H1 (cell line): ENCODE results near the gene SLC23A2. TPM values are rescaled to one million over a fixed set of nuclear protein-coding genes. Genes with fewer than 3 reads are reported as not detected.

Experiments
- CTCF ChIA-PET: fragments of 300-600 bp; sonication (Branson Sonifier 250); formaldehyde crosslinking; loops from one replicate; lab custom pipeline; 2021; ENCODE audit not compliant: partially characterized antibody; lab: Charles Lee
- POLR2A ChIA-PET: fragments of 300-600 bp; sonication (Branson Sonifier 250); formaldehyde crosslinking; loops from one replicate; lab custom pipeline; 2021; ENCODE audit warnings: inconsistent platforms; ENCODE audit not compliant: partially characterized antibody; lab: Charles Lee
- DNase-seq, 2 experiments: peaks; one replicate each; pipeline versions ENCODE4 v3.0.0 to v3.0.0-alpha.2; 2010 to 2022; ENCODE audit warnings: low spot score in 2 of 2, low read depth in 1 of 2, mixed read lengths in 1 of 2
- FAIRE-seq: peaks from 2 replicates; lab custom pipeline; 2011; peaks lifted over from hg19 to GRCh38; lab: Jason Lieb, UNC
- H2AFZ ChIP-seq: 2 replicates; pipeline ENCODE4 v1.8.1; 2012; ENCODE audit warnings: low read length, inconsistent platforms
- H2AK5ac ChIP-seq: 2 replicates; pipeline ENCODE4 v1.6.1; 2013; ENCODE audit warnings: low read depth, low read length
- H2BK120ac ChIP-seq: replicated peaks from 2 replicates; pipeline ENCODE3; 2013; ENCODE audit warnings: low read depth, low read length, inconsistent platforms
- H2BK12ac ChIP-seq: 2 replicates; pipeline ENCODE4 v1.6.1; 2013; ENCODE audit warnings: low read depth, low read length
- H2BK15ac ChIP-seq: 2 replicates; pipeline ENCODE4 v1.6.1; 2013; ENCODE audit warnings: low read length
- H2BK20ac ChIP-seq: 2 replicates; pipeline ENCODE4 v1.6.1; 2013; ENCODE audit warnings: low read length
- H2BK5ac ChIP-seq: 2 replicates; pipeline ENCODE4 v1.6.1; 2013; ENCODE audit warnings: low read depth, low read length
- H3K14ac ChIP-seq: 2 replicates; pipeline ENCODE4 v1.6.1; 2013; ENCODE audit warnings: inconsistent platforms; ENCODE audit not compliant: insufficient read length
- H3K18ac ChIP-seq: 2 replicates; pipeline ENCODE4 v1.6.1; 2013; ENCODE audit warnings: low read length; ENCODE audit errors: extremely low read depth
- H3K23ac ChIP-seq: 2 replicates; pipeline ENCODE4 v1.6.1; 2013; ENCODE audit warnings: inconsistent platforms; ENCODE audit not compliant: insufficient read length
- H3K23me2 ChIP-seq: 2 replicates; pipeline ENCODE4 v1.6.1; 2013; ENCODE audit warnings: low read depth, low read length
- H3K27ac ChIP-seq: 2 replicates; pipeline ENCODE4 v1.6.1; 2011; ENCODE audit warnings: low read depth, low read length, inconsistent platforms
- H3K27me3 ChIP-seq, 4 experiments: replicated peaks in 1 of 4; 1 replicate in 1 of 4; 2 replicates in 3 of 4; pipeline versions ENCODE4 v1.6.1 to v1.8.1; 2011 to 2013; ENCODE audit warnings: low read length in 3 of 4, mild to moderate bottlenecking in 3 of 4, inconsistent platforms in 2 of 4, mixed read lengths in 2 of 4, moderate library complexity in 1 of 4; ENCODE audit not compliant: control insufficient read depth in 3 of 4, insufficient read depth in 3 of 4; ENCODE audit errors: extremely low read depth in 1 of 4
- H3K36me3 ChIP-seq, 4 experiments: 2 replicates each; pipeline versions ENCODE4 v1.6.1 to v1.8.1; 2011 to 2013; ENCODE audit warnings: mild to moderate bottlenecking in 4 of 4, low read length in 3 of 4, moderate library complexity in 2 of 4, control low read depth in 1 of 4, inconsistent platforms in 1 of 4; ENCODE audit not compliant: insufficient read depth in 4 of 4, control insufficient read depth in 2 of 4
- H3K4ac ChIP-seq: replicated peaks from 2 replicates; pipeline ENCODE3; 2013; ENCODE audit warnings: low read length, low read depth, mixed read lengths, inconsistent platforms; ENCODE audit not compliant: insufficient read length
- H3K4me1 ChIP-seq, 4 experiments: replicated peaks in 1 of 4; 1 replicate in 1 of 4; 2 replicates in 3 of 4; pipeline versions ENCODE4 v1.6.1 to v1.8.1; 2011 to 2013; ENCODE audit warnings: low read length in 3 of 4, inconsistent platforms in 2 of 4, mixed read lengths in 1 of 4; ENCODE audit not compliant: insufficient read depth in 4 of 4, control insufficient read depth in 3 of 4
- H3K4me2 ChIP-seq, 2 experiments: 2 replicates each; pipeline versions ENCODE4 v1.6.1 to v1.8.1; 2011 to 2013; ENCODE audit warnings: low read depth in 2 of 2, low read length in 2 of 2, control low read depth in 1 of 2, inconsistent platforms in 1 of 2, mild to moderate bottlenecking in 1 of 2; ENCODE audit not compliant: insufficient read depth in 1 of 2
- H3K4me3 ChIP-seq, 4 experiments: fragments of 200-600, 300-600 bp in 1 of 4; sonication (generic), shearing (Covaris generic), sonication (Bioruptor Twin) in 1 of 4; 2 replicates each; pipeline versions ENCODE4 v1.5.1 to v1.8.1; 2011 to 2016; ENCODE audit warnings: low read length in 4 of 4, low read depth in 3 of 4, control low read depth in 2 of 4, inconsistent platforms in 2 of 4, mild to moderate bottlenecking in 2 of 4, mixed read lengths in 1 of 4, moderate library complexity in 1 of 4; ENCODE audit not compliant: insufficient read depth in 2 of 4; ENCODE audit errors: extremely low read depth in 1 of 4
- H3K56ac ChIP-seq: replicated peaks from 2 replicates; pipeline ENCODE3; 2013; ENCODE audit warnings: low read depth, mild to moderate bottlenecking, mixed read lengths, low read length, inconsistent platforms; ENCODE audit not compliant: insufficient read length
- H3K79me1 ChIP-seq: 2 replicates; pipeline ENCODE4 v1.6.1; 2013; ENCODE audit warnings: low read depth, low read length, control low read depth
- H3K79me2 ChIP-seq, 2 experiments: 2 replicates each; pipeline versions ENCODE4 v1.6.1 to v1.8.1; 2012 to 2013; ENCODE audit warnings: low read length in 2 of 2, mild to moderate bottlenecking in 2 of 2, inconsistent platforms in 1 of 2; ENCODE audit not compliant: insufficient read depth in 2 of 2, control insufficient read depth in 1 of 2
- H3K9ac ChIP-seq, 4 experiments: replicated peaks in 1 of 4; 1 replicate in 1 of 4; 2 replicates in 3 of 4; pipeline versions ENCODE4 v1.6.1 to v1.8.1; 2011 to 2013; ENCODE audit warnings: low read depth in 3 of 4, low read length in 3 of 4, control low read depth in 2 of 4, mild to moderate bottlenecking in 2 of 4, moderate library complexity in 2 of 4, inconsistent platforms in 1 of 4; ENCODE audit errors: extremely low read depth in 1 of 4
- H3K9me3 ChIP-seq, 2 experiments: 2 replicates each; pipeline versions ENCODE4 v1.6.1 to v1.8.1; 2012 to 2013; ENCODE audit warnings: mild to moderate bottlenecking in 2 of 2, moderate library complexity in 2 of 2, control low read depth in 1 of 2, inconsistent platforms in 1 of 2, low read depth in 1 of 2, low read length in 1 of 2, mixed read lengths in 1 of 2; ENCODE audit not compliant: insufficient read depth in 2 of 2
- H4K20me1 ChIP-seq, 2 experiments: replicated peaks in 1 of 2; 2 replicates each; pipeline versions ENCODE3 to v1.8.1; 2011 to 2013; ENCODE audit warnings: inconsistent platforms in 2 of 2, low read length in 2 of 2, mild to moderate bottlenecking in 1 of 2; ENCODE audit not compliant: insufficient read depth in 2 of 2, control insufficient read depth in 1 of 2
- H4K5ac ChIP-seq: 2 replicates; pipeline ENCODE4 v1.6.1; 2013; ENCODE audit warnings: low read length, low read depth, mixed read lengths, inconsistent platforms; ENCODE audit not compliant: insufficient read length
- H4K8ac ChIP-seq: 2 replicates; pipeline ENCODE4 v1.8.0; 2013; ENCODE audit warnings: mild to moderate bottlenecking, moderate library complexity, low read length, inconsistent platforms; ENCODE audit not compliant: insufficient read depth; ENCODE audit errors: extremely low read depth
- H4K91ac ChIP-seq: replicated peaks from 2 replicates; pipeline ENCODE3; 2013; ENCODE audit warnings: low read length, mixed read lengths, inconsistent platforms; ENCODE audit not compliant: insufficient read length
- GTF2F1 ChIP-seq: IDR thresholded peaks from 2 replicates; pipeline ENCODE4 v1.6.1; 2012; ENCODE audit warnings: low read depth, low read length, improper control_type of control experiment, borderline replicate concordance
- RBBP5 ChIP-seq: IDR thresholded peaks from 2 replicates; pipeline ENCODE4 v1.7.1; 2012; ENCODE audit warnings: low read depth, mild to moderate bottlenecking, inconsistent platforms, low read length, moderate library complexity, borderline replicate concordance
- RNF2 ChIP-seq: fragments of 200-900, 300-1000 bp; sonication (generic); IDR thresholded peaks from 2 replicates; pipeline ENCODE4 v1.7.1; 2016; ENCODE audit warnings: borderline replicate concordance, low read depth, mild to moderate bottlenecking, antibody characterized with exemption, low read length; ENCODE audit not compliant: poor library complexity, severe bottlenecking; ENCODE audit errors: missing control alignments
- SIRT6 ChIP-seq: IDR thresholded peaks from one replicate; pipeline ENCODE4 v1.7.1; 2012; ENCODE audit warnings: low read length, inconsistent platforms
- SP2 ChIP-seq: IDR thresholded peaks from 2 replicates; pipeline ENCODE4 v1.6.1; 2012; ENCODE audit warnings: mild to moderate bottlenecking, low read length, inconsistent platforms
- SP4 ChIP-seq: IDR thresholded peaks from 2 replicates; pipeline ENCODE4 v1.6.1; 2012; ENCODE audit warnings: low read length, inconsistent platforms
- SRF ChIP-seq: IDR thresholded peaks from 2 replicates; pipeline ENCODE4 v1.6.1; 2011; ENCODE audit warnings: mild to moderate bottlenecking, low read depth, low read length, moderate library complexity
- TAF7 ChIP-seq: optimal IDR thresholded peaks from 2 replicates; pipeline ENCODE3; 2011; ENCODE audit warnings: low read depth, mild to moderate bottlenecking, inconsistent platforms, low read length, moderate library complexity, borderline replicate concordance
- ZNF274 ChIP-seq: IDR thresholded peaks from 2 replicates; pipeline ENCODE4 v1.7.0; 2012; ENCODE audit warnings: low read length, borderline replicate concordance; ENCODE audit errors: extremely low read depth
- WGBS, 2 experiments: shearing (Covaris generic) in 1 of 2; methylation state at CpG; one replicate each; pipeline versions ENCODE4 v1.1.6 to v1.1.7; 2013 to 2015; ENCODE audit warnings: low lambda C conversion rate in 2 of 2, mixed read lengths in 2 of 2, inconsistent platforms in 1 of 2, low coverage in 1 of 2, missing lambda C conversion rate in 1 of 2; ENCODE audit not compliant: insufficient replicate concordance in 2 of 2, insufficient coverage in 1 of 2, insufficient read length in 1 of 2; ENCODE audit errors: extremely low coverage in 1 of 2, missing lambda C conversion rate in 1 of 2; 5-methylcytosine and 5-hydroxymethylcytosine counted together
- polyA plus RNA-seq, 7 experiments: library from polyadenylated mRNA; depleted of rRNA in 3 of 7; stranded (reverse) in 5 of 7; unstranded in 2 of 7; fragments of >200 nt in 5 of 7; fragments of 200-250 nt in 2 of 7; gene quantifications; 1 replicate in 5 of 7; 2 replicates in 1 of 7; 4 replicates in 1 of 7; pipeline versions ENCODE4 v1.2.1 to v1.2.3, GENCODE V29; 2011 to 2013; ENCODE audit warnings: missing spikeins in 2 of 7, mixed read lengths in 2 of 7
- total RNA-seq: library from RNA; stranded (reverse); fragmentation: NEBNext Ultra II Directional; extraction: Animal tissue kit (Norgen Biotek cat#: 25700); gene quantifications from 2 replicates; pipeline ENCODE4 v1.2.1, GENCODE V29; 2021
- TF ChIP-seq, protein P1 (sequence below): IDR thresholded peaks from 2 replicates; pipeline ENCODE4 v1.6.1; 2012; ENCODE audit warnings: inconsistent platforms
- TF ChIP-seq, protein P2 (sequence below), 3 experiments: IDR thresholded peaks; 1 replicate in 2 of 3; 2 replicates in 1 of 3; pipeline versions ENCODE4 v1.5.1 to v1.6.1; 2011; ENCODE audit warnings: low read length in 3 of 3, mild to moderate bottlenecking in 3 of 3, inconsistent platforms in 2 of 3, low read depth in 1 of 3, moderate library complexity in 1 of 3; ENCODE audit not compliant: insufficient read depth in 1 of 3; ENCODE audit errors: control extremely low read depth in 1 of 3

SLC23A2 gene
- total and polyA plus RNA-seq, 2 of the 8 experiments (the other 6 are each of a cell fraction or from before 2014, with no cell fraction given), result 17.0 to 18.6 TPM

DNA sequence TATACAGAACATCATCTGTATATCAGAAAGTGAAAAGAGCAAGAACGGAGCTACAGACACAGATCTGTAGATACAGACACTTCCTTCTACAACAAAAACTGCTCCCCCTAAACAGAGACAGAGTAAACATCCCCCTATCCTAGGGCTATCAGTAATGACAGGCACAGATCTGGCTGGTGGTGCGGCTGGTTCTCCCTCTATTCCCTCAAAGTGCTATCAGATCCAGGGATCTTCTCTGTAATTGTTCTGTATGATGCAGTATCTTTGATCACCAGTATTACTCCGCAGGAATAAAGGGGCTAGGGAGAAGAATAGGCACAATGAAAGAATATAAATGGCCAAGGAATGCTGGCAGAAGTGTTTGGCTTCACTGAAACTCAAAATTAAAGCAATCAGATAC, 80.7 kb downstream of the SLC23A2 start:
- no peak overlapping the region for H3K18ac ChIP-seq
- no peak overlapping the region for H2BK120ac ChIP-seq
- 0 out of 2 replicates have a peak, but pooled peaks cover 2% of the 10 kb centered on the region for H3K23me2 ChIP-seq
- no peak for DNase-seq
- no peak overlapping the region for H3K9ac ChIP-seq
- H4K20me1 ChIP-seq, result peaks cover 0 to 2% of the 10 kb centered on the region in 2 experiments
- H3K27me3 ChIP-seq, result no peaks in the 10 kb centered on the region
- H2BK5ac ChIP-seq, result no peak overlapping the region
- no peak overlapping the region for H3K56ac ChIP-seq
- H2BK15ac ChIP-seq, result no peak overlapping the region
- no peaks in the 10 kb centered on the region; a peak in 2 of 4 replicates for H3K79me2 ChIP-seq
- no peak overlapping the region for H3K23ac ChIP-seq
- H2AK5ac ChIP-seq, result no peak overlapping the region
- H4K91ac ChIP-seq, result no peak overlapping the region
- H4K8ac ChIP-seq, result no peak overlapping the region
- H3K79me1 ChIP-seq, result no peaks in the 10 kb centered on the region
- no peak overlapping the region for H3K4me2 ChIP-seq
- no peak overlapping the region for H3K4me3 ChIP-seq
- H2BK20ac ChIP-seq, result no peak overlapping the region
- no peak for FAIRE-seq
- H3K27ac ChIP-seq, result no peak overlapping the region
- ChIA-PET CTCF (interaction anchor here (0.8 kb wide), 1 partner anchor 30 kb away, joined by 4 read pairs; no protein-coding TSS in a partner anchor), POLR2A (no interaction called here)
- no peak overlapping the region for H4K5ac ChIP-seq
- no peak overlapping the region for H3K4ac ChIP-seq
- WGBS, 2 experiments, result 77% methylated on average over 3 of the region's 3 CpGs; no CpG with 5 or more reads in 1 of the 2 experiments
- no peaks in the 10 kb centered on the region for H3K9me3 ChIP-seq
- no peak overlapping the region for H2BK12ac ChIP-seq
- H2AFZ ChIP-seq, result no peak overlapping the region
- peaks cover 0 to 9% (median 0%) of the 10 kb centered on the region in 4 experiments; a peak in 1 of 7 replicates for H3K4me1 ChIP-seq
- H3K14ac ChIP-seq, result no peak overlapping the region
- H3K36me3 ChIP-seq, result no peaks in the 10 kb centered on the region
- TF ChIP-seq, protein P1, sequence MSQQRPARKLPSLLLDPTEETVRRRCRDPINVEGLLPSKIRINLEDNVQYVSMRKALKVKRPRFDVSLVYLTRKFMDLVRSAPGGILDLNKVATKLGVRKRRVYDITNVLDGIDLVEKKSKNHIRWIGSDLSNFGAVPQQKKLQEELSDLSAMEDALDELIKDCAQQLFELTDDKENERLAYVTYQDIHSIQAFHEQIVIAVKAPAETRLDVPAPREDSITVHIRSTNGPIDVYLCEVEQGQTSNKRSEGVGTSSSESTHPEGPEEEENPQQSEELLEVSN, result no peak
- no peak for TF ChIP-seq RBBP5
- TF ChIP-seq, protein P2, sequence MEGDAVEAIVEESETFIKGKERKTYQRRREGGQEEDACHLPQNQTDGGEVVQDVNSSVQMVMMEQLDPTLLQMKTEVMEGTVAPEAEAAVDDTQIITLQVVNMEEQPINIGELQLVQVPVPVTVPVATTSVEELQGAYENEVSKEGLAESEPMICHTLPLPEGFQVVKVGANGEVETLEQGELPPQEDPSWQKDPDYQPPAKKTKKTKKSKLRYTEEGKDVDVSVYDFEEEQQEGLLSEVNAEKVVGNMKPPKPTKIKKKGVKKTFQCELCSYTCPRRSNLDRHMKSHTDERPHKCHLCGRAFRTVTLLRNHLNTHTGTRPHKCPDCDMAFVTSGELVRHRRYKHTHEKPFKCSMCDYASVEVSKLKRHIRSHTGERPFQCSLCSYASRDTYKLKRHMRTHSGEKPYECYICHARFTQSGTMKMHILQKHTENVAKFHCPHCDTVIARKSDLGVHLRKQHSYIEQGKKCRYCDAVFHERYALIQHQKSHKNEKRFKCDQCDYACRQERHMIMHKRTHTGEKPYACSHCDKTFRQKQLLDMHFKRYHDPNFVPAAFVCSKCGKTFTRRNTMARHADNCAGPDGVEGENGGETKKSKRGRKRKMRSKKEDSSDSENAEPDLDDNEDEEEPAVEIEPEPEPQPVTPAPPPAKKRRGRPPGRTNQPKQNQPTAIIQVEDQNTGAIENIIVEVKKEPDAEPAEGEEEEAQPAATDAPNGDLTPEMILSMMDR (IDR thresholded peaks at IDR 0.05; ENCODE audit: control extremely low read depth in 1 of 3, insufficient read depth in 1 of 3, low read depth in 1 of 3, low read length in 3 of 3), result no peak
- TF ChIP-seq SP2, result no peak
- TF ChIP-seq TAF7, result no peak
- no peak for TF ChIP-seq RNF2
- TF ChIP-seq SRF, result no peak
- no peak for TF ChIP-seq GTF2F1
- TF ChIP-seq SIRT6, result no peak
- no peak for TF ChIP-seq ZNF274
- TF ChIP-seq SP4, result no peak
